Activated naive CD4-positive, alpha-beta T cell treated with anti-CD3 and anti-CD28 coated beads, Interleukin-2, amount 10 ng/mL, durations not matched to agents 7 days and 5 days (primary cell): ENCODE results near the gene CC2D2B.
"Not testable (repeated sequence)": the region's sequence is repeated elsewhere in the genome, so short reads cannot be mapped to it uniquely, and the experiment has no call there.

Experiments
- CTCF ChIA-PET: fragments of 350-600 bp; sonication (Branson Sonifier 250); formaldehyde crosslinking; loops from one replicate; lab custom pipeline; 2021; ENCODE audit warnings: antibody characterized with exemption; lab: Charles Lee
- DNase-seq: peaks from one replicate; pipeline ENCODE4 v3.0.0-alpha.2; 2020
- H3K27ac Mint-ChIP-seq: one replicate; pipeline ENCODE4 v1.8.0; 2021; ENCODE audit warnings: mild to moderate bottlenecking, moderate library complexity, mixed read lengths
- H3K27me3 Mint-ChIP-seq: one replicate; pipeline ENCODE4 v1.8.0; 2021; ENCODE audit warnings: mild to moderate bottlenecking, mixed read lengths
- H3K36me3 Mint-ChIP-seq: one replicate; pipeline ENCODE4 v1.8.0; 2021; ENCODE audit warnings: mixed read lengths
- H3K4me1 Mint-ChIP-seq: one replicate; pipeline ENCODE4 v1.8.0; 2021; ENCODE audit warnings: mixed read lengths
- H3K4me3 Mint-ChIP-seq: one replicate; pipeline ENCODE4 v1.8.0; 2021; ENCODE audit warnings: mild to moderate bottlenecking, moderate library complexity, mixed read lengths
- H3K9me3 Mint-ChIP-seq: one replicate; pipeline ENCODE4 v1.8.0; 2021; ENCODE audit warnings: mixed read lengths

CC2D2B gene

DNA sequence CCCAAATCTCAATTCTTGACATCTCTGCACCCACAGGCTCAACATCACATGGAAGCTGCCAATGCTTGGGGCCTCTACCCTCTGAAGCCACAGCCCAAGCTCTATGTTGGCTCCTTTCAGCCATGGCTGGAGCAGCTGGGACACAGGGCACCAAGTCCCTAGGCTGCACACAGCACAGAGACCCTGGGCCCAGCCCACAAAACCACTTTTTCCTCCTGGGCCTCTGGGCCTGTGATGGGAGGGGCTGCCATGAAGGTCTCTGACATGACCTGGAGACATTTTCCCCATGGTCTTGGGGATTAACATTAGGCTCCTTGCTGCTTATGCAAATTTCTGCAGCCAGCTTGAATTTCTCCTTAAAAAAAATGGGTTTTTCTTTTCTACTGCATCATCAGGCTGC lies 33.0 kb upstream of the CC2D2B start:
- not testable (repeated sequence) for H3K27ac Mint-ChIP-seq
- peaks cover 25% of the 10 kb centered on the region for H3K36me3 Mint-ChIP-seq

DNA sequence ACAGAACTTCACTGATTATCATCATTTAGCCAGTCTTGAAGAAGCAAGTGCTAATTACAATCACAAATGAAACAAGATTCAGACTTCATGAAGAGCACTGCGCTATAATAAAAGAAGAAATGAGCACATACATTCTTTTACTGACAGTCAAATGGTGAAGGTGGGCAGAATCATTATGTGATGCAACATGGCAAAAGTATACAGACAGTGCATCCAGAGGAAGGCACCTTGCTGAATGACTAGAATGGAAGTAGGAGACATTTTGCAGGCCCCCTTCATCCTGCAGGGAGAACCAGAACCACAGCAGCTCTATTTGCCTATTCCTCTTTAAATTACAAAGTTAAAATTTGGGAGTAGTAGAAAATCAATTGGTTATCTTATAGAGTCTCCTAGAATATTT lies 31.0 kb upstream of the CC2D2B start:
- H3K27me3 Mint-ChIP-seq = no peaks in the 10 kb centered on the region
- no peak for DNase-seq
- H3K9me3 Mint-ChIP-seq = peaks cover 6% of the 10 kb centered on the region
- H3K36me3 Mint-ChIP-seq = peaks cover 24% of the 10 kb centered on the region
- CTCF ChIA-PET = interaction anchor here (1.2 kb wide), 1 partner anchor 183 kb away, joined by 4 read pairs; the partner anchor contains the start of gene TCTN3
- H3K27ac Mint-ChIP-seq = no peak overlapping the region
- H3K4me1 Mint-ChIP-seq = no peaks in the 10 kb centered on the region
- H3K4me3 Mint-ChIP-seq = no peak overlapping the region

More for the DNA sequence above, 33.0 kb upstream of the CC2D2B start:
- H3K4me3 Mint-ChIP-seq, H3K9me3 Mint-ChIP-seq, H3K4me1 Mint-ChIP-seq, H3K27me3 Mint-ChIP-seq, DNase-seq: not testable (repeated sequence)
- CTCF ChIA-PET = interaction anchor here (1.7 kb wide), 1 partner anchor 181 kb away, joined by 6 read pairs; the partner anchor contains the start of gene TCTN3

DNA sequence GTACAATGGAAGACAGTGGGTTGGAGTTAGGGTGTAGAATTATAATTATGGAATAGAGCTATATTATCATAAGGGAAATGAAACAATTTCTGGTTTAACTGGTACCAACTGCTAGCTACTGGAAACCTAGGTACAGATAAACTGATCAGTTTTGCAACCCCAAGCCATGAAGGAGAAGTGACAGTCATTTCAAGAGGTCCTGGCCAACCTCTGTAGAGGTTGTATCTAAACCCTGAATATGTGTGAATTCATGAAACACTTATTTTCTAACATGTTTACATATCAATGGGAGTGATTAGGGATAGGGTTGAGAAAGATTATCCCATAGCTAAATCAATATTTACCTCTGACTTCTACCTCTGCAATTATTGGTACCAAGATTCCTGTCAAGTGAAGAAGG lies 29.9 kb upstream of the CC2D2B start:
- Mint-ChIP-seq H3K27ac (no peak overlapping the region), H3K4me1 (no peaks in the 10 kb centered on the region), H3K4me3 (no peak overlapping the region), H3K36me3 (peaks cover 24% of the 10 kb centered on the region), H3K9me3 (peaks cover 6% of the 10 kb centered on the region), H3K27me3 (no peaks in the 10 kb centered on the region)
- no peak for DNase-seq
- CTCF ChIA-PET = interaction anchor here (1.2 kb wide), 1 partner anchor 184 kb away, joined by 4 read pairs; the partner anchor contains the start of gene TCTN3

DNA sequence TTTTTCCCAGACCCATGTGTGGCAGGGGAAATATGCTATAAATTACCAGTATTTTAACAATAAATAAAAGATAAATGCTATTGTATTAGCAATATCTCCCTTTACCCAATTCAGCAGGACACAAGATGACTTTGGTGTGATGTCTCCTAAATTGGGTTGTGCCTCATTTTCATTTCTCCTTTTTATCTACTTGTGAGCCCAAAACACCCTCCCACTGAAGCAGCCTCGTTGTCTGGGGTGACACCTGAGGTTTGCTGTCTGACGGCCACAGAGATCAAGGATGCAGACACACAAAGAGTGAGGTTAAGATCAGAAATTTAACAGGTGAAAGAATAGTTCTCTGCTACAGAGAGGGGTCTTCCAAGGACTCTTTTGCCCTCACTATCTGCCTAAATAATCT lies 27.1 kb upstream of the CC2D2B start:
- no peak for DNase-seq
- H3K36me3 Mint-ChIP-seq = peaks cover 7% of the 10 kb centered on the region
- no peak overlapping the region for H3K4me3 Mint-ChIP-seq
- CTCF ChIA-PET = interaction anchor here (0.7 kb wide), 1 partner anchor 125 kb away, joined by 3 read pairs; the partner anchor contains the start of gene ENTPD1
- H3K27ac Mint-ChIP-seq = no peak overlapping the region
- no peaks in the 10 kb centered on the region for H3K27me3 Mint-ChIP-seq
- H3K4me1 Mint-ChIP-seq = no peaks in the 10 kb centered on the region
- H3K9me3 Mint-ChIP-seq = no peaks in the 10 kb centered on the region

DNA sequence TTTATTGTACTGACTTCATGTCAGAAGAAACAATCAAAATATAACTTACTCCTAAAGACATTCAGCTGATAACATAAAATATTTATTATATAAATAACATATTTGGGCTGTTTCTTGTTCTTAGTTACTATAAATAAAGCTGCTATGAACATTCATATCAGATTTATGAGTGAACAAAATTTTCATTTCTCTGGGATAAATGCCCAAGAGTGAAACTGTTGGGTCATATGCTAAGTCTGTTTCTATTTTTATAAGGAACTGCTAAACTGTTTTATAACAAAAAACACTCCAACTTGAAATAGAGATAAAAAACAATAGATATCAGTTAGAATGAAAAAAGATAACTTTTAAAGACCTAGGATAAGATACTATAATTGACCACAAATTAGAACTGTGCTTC lies 26.5 kb upstream of the CC2D2B start:
- Mint-ChIP-seq H3K4me1 (no peaks in the 10 kb centered on the region), H3K4me3 (no peak overlapping the region), H3K9me3 (no peaks in the 10 kb centered on the region), H3K27ac (no peak overlapping the region), H3K36me3 (peaks cover 3% of the 10 kb centered on the region), H3K27me3 (no peaks in the 10 kb centered on the region)
- CTCF ChIA-PET = interaction anchor here (0.7 kb wide), 1 partner anchor 125 kb away, joined by 3 read pairs; the partner anchor contains the start of gene ENTPD1
- no peak for DNase-seq

DNA sequence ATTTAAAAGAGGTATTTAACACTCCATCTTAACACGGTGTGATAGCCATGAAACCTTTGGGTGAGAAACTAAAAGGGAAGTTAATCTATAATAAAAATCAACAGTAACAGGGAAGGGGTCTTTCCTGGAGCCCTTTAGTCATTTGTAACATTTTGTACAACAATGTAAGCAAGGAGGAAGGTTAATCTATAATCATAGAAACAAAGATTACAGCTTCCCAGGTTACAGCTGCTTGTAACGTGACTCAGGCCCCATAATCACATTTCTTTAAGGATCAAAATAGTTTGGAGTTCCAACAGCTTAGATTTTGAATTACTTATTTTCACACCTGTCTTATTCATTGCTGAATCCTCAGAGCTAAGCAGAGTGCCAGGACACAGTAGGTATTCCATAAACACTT lies 17.9 kb upstream of the CC2D2B start:
- Mint-ChIP-seq H3K9me3 (no peaks in the 10 kb centered on the region), H3K4me3 (no peak overlapping the region), H3K27me3 (no peaks in the 10 kb centered on the region), H3K36me3 (peaks cover 8% of the 10 kb centered on the region), H3K27ac (no peak overlapping the region), H3K4me1 (no peaks in the 10 kb centered on the region)
- CTCF ChIA-PET = interaction anchor here (1.5 kb wide), 1 partner anchor 25 kb away, joined by 3 read pairs; no protein-coding TSS in a partner anchor
- no peak for DNase-seq

DNA sequence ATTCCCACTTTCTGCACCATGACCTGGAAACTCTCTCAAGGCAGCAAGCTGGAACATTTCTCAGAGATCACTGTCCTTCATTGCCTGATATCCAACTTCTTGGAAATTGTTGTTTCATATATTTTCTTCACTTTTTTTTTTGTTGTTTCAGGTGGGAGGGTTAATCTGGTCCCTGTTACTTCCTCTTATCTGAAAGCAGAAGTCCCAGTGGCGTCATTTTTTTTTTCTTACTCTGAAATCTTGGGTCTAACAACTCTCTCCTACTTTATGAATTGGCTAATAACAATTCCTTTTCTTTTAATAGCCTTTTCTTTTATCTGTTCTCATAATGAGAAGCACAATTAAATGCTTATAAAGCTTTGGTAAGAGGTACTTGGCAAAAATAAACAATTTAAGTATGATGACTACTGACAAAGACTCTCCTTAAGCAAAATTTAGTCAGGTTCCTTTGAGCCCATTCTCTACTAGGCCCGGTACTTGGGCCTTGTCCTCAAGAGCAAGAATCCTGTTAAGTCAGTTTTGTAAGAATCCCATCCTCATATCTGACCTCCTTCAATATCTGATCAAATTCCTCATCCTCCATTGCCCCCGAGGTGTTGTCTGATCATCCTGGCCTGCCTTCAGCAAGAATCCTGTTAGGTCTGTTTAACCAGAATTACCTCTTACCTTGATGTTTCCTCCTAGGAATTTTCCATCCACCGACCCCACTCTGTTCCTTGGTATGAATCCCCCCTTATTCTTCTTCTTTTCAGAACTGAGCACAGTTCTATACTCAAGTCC lies 11.5 kb upstream of the CC2D2B start:
- Mint-ChIP-seq H3K27ac (no peak overlapping the region), H3K36me3 (peaks cover 22% of the 10 kb centered on the region), H3K27me3 (no peaks in the 10 kb centered on the region), H3K9me3 (no peaks in the 10 kb centered on the region), H3K4me3 (no peak overlapping the region), H3K4me1 (no peaks in the 10 kb centered on the region)
- CTCF ChIA-PET = interaction anchor here (0.6 kb wide), 1 partner anchor 13 kb away, joined by 3 read pairs; no protein-coding TSS in a partner anchor
- no peak for DNase-seq

DNA sequence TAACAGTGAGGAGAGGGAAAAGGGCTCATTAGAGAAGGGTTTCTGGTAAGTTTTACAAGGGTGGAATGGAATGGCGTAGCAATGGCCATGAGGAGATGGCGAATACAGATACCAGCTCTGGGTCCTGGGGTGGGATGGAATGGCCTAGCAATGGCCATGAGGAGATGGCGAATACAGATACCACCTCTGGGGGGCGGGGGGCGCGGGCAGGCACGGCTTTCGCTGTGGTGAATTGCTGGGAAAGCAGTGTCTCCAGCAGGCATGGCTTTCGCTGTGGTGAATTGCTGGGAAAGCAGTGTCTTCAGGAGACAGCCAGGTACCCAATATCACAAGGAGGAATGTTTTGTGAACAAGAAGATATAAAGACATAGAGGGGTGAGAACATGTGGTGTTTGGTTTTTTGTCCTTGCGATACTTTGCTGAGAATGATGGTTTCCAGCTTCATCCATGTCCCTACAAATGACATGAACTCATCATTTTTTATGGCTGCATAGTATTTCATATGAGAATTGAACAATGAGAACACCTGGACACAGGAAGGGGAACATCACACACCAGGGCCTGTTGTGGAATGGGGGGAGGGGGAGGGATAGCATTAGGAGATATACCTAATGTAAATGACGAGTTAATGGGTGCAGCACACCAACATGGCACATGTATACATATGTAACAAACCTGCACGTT lies 1.7 kb upstream of the CC2D2B start:
- peak overlapping the region; percentile 20 for H3K4me3 Mint-ChIP-seq
- not testable (repeated sequence) for H3K27ac Mint-ChIP-seq
- H3K4me1 Mint-ChIP-seq = peaks cover 16% of the 10 kb centered on the region

DNA sequence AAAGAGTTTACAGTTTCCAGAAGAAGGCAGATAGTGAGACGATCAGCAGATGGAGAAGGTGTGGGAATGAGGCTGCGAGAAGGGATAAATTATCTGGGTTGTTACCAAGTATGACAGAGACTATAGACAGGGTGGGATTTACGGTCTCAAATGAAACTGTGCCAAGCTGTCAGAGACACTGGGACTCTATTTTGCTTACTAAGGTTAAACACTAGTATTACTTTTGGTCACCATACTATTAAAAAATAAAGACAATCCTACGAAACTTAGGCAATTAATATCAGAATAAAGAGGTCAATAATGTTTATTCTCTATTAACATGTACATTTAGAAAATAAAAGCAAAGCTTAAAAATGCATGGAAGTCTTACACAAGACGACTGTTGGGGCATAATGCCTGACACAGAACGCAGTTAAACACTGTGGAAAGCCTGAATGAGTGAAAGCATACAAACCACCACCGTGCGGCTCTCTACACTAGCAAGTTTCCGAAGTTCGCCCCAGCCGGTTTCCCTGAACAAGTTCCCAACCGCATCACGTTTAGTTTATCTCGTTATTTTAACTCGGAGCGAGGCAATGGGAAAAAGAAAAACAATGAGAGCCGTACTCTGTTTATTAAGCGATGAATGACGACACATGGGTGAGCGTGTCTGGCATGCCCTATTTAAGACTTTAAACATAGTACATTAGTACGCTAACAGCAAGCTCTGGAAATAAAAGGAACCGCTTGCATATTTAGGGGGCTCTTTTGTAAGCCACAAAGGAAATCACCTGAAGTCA lies 909 bp upstream of the CC2D2B start:
- Mint-ChIP-seq H3K4me3 (peak overlapping the region; percentile 82), H3K9me3 (no peaks in the 10 kb centered on the region), H3K4me1 (peaks cover 16% of the 10 kb centered on the region), H3K27ac (peak overlapping the region; percentile 78), H3K27me3 (no peaks in the 10 kb centered on the region), H3K36me3 (peaks cover 4% of the 10 kb centered on the region)
- peak; percentile 48 for DNase-seq
- CTCF ChIA-PET = interaction anchor here (0.8 to 1.4 kb wide), 5 partner anchors 10 to 223 kb away, joined by 3 to 6 read pairs (median 3); partner anchors contain the start of genes TCTN3 and ZNF518A

More for the DNA sequence above, 1.7 kb upstream of the CC2D2B start:
- CTCF ChIA-PET = interaction anchor here (0.6 to 1.4 kb wide), 2 partner anchors 224 to 389 kb away, joined by 3 read pairs; partner anchors contain the start of gene ZNF518A
- not testable (repeated sequence) for H3K9me3 Mint-ChIP-seq, H3K36me3 Mint-ChIP-seq, H3K27me3 Mint-ChIP-seq, DNase-seq

DNA sequence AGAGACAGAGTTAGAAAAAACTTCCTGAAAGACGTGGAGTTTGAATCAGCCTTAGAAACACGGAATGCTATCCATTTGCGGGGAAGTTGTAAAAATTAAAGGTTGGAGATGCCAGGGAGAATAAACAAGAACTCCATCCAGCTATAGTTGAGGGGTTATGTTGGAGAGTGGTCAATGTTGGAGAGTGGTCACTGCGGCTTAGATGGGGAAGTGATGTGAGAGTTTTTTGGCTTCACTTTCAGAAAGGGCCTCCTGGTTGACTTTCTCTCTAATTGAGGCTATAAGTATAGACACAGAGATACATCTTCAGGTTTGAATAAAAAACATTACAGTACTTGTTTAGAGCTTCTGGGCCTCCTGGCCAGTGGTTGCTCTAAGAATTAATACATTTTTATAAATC lies 675 bp downstream of the CC2D2B start:
- no peak overlapping the region for H3K27ac Mint-ChIP-seq
- no peak for DNase-seq
- no peaks in the 10 kb centered on the region for H3K9me3 Mint-ChIP-seq
- CTCF ChIA-PET = interaction anchor here (1.3 kb wide), 1 partner anchor 10 kb away, joined by 6 read pairs; no protein-coding TSS in a partner anchor
- H3K27me3 Mint-ChIP-seq = no peaks in the 10 kb centered on the region
- H3K4me3 Mint-ChIP-seq = peak overlapping the region; percentile 82
- peaks cover 16% of the 10 kb centered on the region for H3K4me1 Mint-ChIP-seq
- peaks cover 2% of the 10 kb centered on the region for H3K36me3 Mint-ChIP-seq

DNA sequence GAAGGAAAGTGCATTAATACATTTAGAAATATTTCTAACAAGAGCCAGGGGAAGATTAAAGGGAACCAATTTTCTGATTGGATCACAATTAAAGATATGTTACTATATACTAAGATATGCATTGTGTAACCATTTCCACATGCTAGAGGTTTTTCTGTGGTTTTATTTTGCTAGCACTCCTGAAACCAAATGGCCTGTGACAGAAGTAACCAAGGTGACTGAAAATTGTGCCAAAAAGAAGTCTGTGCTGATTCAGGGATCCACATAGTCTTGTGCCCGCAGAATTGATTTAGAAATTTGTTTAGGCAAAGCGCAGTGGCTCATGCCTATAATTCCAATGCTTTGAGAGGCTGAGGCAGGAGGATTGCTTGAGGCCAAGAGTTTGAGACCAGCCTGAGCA lies 1.8 kb downstream of the CC2D2B start:
- H3K36me3 Mint-ChIP-seq = peaks cover 2% of the 10 kb centered on the region

DNA sequence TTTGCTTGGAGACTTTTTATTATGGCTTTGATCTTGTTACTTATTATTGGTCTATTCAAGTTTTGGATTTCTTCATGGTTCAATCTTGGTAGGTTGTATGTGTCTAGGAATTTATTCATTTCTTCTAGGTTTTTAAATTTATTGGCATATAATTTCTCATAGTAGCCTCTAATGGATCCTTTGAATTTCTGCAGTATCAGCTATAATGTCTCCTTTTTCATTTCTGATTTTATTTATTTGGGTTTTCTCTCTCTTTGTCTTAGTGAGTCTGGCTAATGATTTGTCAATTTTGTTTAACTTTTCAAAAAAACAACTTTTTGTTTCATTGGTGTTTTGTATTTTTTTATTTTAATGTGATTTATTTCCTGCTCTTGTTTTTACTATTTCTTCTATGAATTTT lies 8.3 kb downstream of the CC2D2B start:
- not testable (repeated sequence) for H3K4me1 Mint-ChIP-seq, H3K27me3 Mint-ChIP-seq, H3K27ac Mint-ChIP-seq, H3K4me3 Mint-ChIP-seq, DNase-seq, H3K36me3 Mint-ChIP-seq, H3K9me3 Mint-ChIP-seq
- CTCF ChIA-PET = interaction anchor here (1.0 kb wide), 1 partner anchor 9 kb away, joined by 3 read pairs; the partner anchor contains the start of gene CC2D2B

More for the DNA sequence above, 1.8 kb downstream of the CC2D2B start:
- Mint-ChIP-seq H3K27ac (no peak overlapping the region), H3K4me1 (peaks cover 16% of the 10 kb centered on the region), H3K4me3 (no peak overlapping the region), H3K27me3 (peaks cover 2% of the 10 kb centered on the region), H3K9me3 (no peaks in the 10 kb centered on the region)
- CTCF ChIA-PET = no interaction called here
- no peak for DNase-seq

DNA sequence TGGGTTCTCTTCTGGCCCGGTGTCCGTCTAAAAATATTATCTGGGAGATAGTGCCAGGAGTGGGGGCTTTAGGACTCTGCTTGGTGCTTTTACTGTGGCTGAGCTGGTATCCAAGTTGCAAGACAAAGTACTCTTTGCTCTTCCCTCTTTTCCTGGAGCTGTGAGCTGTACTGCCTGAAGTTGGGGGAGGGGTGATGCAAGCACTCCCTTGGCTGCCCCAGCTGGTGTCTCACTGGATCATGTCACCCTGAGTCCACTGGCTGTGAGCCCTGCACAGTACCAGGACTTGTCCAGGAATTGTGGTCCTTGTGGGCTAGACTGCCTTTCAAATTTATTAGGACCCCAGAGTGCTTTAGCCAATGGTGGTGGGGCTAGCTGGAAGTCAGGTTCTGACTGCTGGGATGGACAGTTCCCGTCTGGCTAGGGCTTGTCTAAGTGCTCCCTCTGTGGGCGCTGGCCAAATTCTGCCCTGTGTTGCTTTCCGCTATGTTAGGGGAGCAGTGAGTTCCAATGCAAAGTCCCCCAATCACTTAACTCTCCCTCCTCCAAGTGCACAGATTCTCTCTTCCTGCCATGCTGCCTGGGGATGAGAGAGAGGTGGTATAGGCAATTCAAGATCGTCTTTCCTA lies 13.1 kb downstream of the CC2D2B start:
- no peak overlapping the region for H3K4me3 Mint-ChIP-seq
- H3K9me3 Mint-ChIP-seq = no peaks in the 10 kb centered on the region
- H3K27ac Mint-ChIP-seq = no peak overlapping the region
- H3K4me1 Mint-ChIP-seq = no peaks in the 10 kb centered on the region
- DNase-seq = no peak
- H3K27me3 Mint-ChIP-seq = peaks cover 4% of the 10 kb centered on the region
- H3K36me3 Mint-ChIP-seq = no peaks in the 10 kb centered on the region
- CTCF ChIA-PET = no interaction called here
